GF-D8 (cell line): ENCODE results near the gene KCNN2.

ENCODE experiments used
- DNase-seq: peaks from one replicate; lab custom pipeline; 2025; lab: John Stamatoyannopoulos, UW

The KCNN2 gene

GRCh38 chr5:114361724-114362196 lies at the start of gene KCNN2:
Gene KCNN2, plus strand, starts transcription at chr5:114362070. Its CDS starts 70 bp downstream, at chr5:114362140.
- no peak for DNase-seq

GRCh38 chr5:114312658-114313057 lies 49.2 kb upstream of the KCNN2 start:
- DNase-seq: no peak

- DNase-seq: no peak
Measured at GRCh38 chr5:114314061-114314460, 47.8 kb upstream of the KCNN2 start.

- DNase-seq: no peak
Measured at GRCh38 chr5:114316167-114316566, 45.7 kb upstream of the KCNN2 start.

GRCh38 chr5:114317751-114318150 lies 44.1 kb upstream of the KCNN2 start:
- DNase-seq: no peak

GRCh38 chr5:114319236-114319635 lies 42.6 kb upstream of the KCNN2 start:
- DNase-seq: no peak

- DNase-seq: no peak
Measured at GRCh38 chr5:114319821-114320220, 42.0 kb upstream of the KCNN2 start.

- DNase-seq: no peak
Measured at GRCh38 chr5:114324282-114324681, 37.6 kb upstream of the KCNN2 start.

- DNase-seq: no peak
Measured at GRCh38 chr5:114325541-114325940, 36.3 kb upstream of the KCNN2 start.

- DNase-seq: no peak
Measured at GRCh38 chr5:114327474-114327873, 34.4 kb upstream of the KCNN2 start.

GRCh38 chr5:114327987-114328386 lies 33.9 kb upstream of the KCNN2 start:
- DNase-seq: no peak

GRCh38 chr5:114330916-114331531 lies 30.8 kb upstream of the KCNN2 start:
- no peak for DNase-seq

- no peak for DNase-seq
Measured at GRCh38 chr5:114332493-114332892, 29.4 kb upstream of the KCNN2 start.

GRCh38 chr5:114332925-114333324 lies 28.9 kb upstream of the KCNN2 start:
- no peak for DNase-seq

- no peak for DNase-seq
Measured at GRCh38 chr5:114335391-114335790, 26.5 kb upstream of the KCNN2 start.

GRCh38 chr5:114339108-114339507 lies 22.8 kb upstream of the KCNN2 start:
- no peak for DNase-seq

- DNase-seq: no peak
Measured at GRCh38 chr5:114346181-114346580, 15.7 kb upstream of the KCNN2 start.

GRCh38 chr5:114355086-114355830 lies 6.6 kb upstream of the KCNN2 start:
- no peak for DNase-seq

- no peak for DNase-seq
Measured at GRCh38 chr5:114358329-114358728, 3.5 kb upstream of the KCNN2 start.

GRCh38 chr5:114360357-114360756 lies 1.5 kb upstream of the KCNN2 start:
- no peak for DNase-seq

GRCh38 chr5:114360816-114361723 lies 800 bp upstream of the KCNN2 start:
- DNase-seq: no peak

- no peak for DNase-seq
Measured at GRCh38 chr5:114362197-114362976, 517 bp downstream of the KCNN2 start.
